Activated T-cell treated with anti-CD3 and anti-CD28 coated beads for 48 hours (primary cell): ENCODE results near the gene ZNF414.
"Not testable (repeated sequence)": the region's sequence is repeated elsewhere in the genome, so short reads cannot be mapped to it uniquely, and the experiment has no call there.

ENCODE experiments used
- DNase-seq: peaks from one replicate; pipeline ENCODE4 v3.0.0-alpha.2; 2020; ENCODE audit warnings: low read depth

ZNF414 gene, protein sequence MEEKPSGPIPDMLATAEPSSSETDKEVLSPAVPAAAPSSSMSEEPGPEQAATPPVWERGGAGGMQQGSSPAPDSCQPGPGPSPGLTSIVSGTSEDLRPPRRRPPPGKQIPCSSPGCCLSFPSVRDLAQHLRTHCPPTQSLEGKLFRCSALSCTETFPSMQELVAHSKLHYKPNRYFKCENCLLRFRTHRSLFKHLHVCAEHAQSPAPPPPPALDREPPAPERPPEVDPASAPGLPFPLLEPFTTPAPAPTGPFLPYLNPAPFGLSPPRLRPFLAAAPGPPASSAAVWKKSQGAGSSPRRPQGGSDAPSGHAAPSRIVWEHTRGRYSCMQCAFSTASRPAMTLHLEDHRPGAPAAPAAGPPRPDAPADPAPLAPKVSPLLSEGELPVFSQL

DNA sequence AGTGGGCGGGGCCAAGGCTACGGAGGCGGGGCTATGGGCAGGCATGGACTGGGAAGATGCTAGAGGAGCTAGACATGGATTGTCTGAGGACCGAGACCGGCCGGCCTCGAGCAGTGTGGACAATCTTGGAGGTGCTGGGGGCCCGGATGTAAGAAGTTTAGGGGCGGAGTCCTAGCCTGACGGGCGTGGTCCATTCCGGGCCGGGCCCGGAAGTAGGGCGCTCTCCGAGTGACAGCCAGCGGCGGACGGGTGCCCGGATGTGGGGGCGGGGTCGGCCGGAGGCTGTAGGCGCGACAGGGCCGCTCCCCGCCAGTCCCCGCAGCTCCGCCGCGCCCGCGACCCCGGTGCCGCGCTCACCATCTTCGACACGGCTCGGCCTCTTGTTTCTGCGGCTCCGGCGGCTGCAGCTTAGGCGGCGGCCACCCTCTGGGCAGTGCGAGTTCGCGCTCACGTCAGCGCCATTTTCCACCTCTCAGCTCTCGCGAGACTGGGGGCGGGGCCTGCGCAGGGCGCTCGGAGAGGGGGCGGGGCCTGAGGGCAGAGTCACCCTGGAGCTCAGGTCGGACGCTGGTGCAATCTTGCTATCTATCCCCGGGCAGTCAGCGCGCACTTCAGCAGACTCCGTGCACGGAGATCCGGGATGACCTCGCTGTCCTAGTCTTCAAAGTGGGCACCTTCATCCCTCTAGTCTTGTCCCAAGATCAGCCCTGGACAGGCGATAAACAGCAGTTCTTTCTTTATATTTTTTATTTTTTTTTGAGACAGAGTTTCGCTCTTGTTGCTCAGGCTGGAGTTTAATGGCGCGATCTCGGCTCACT is at the start of gene ZNF414:
TSS of gene ZNF414 (minus strand) at position 481 of the 818 bp plus-strand sequence. CDS start at position 360, 121 bp downstream.
- DNase-seq = peak; percentile 95

DNA sequence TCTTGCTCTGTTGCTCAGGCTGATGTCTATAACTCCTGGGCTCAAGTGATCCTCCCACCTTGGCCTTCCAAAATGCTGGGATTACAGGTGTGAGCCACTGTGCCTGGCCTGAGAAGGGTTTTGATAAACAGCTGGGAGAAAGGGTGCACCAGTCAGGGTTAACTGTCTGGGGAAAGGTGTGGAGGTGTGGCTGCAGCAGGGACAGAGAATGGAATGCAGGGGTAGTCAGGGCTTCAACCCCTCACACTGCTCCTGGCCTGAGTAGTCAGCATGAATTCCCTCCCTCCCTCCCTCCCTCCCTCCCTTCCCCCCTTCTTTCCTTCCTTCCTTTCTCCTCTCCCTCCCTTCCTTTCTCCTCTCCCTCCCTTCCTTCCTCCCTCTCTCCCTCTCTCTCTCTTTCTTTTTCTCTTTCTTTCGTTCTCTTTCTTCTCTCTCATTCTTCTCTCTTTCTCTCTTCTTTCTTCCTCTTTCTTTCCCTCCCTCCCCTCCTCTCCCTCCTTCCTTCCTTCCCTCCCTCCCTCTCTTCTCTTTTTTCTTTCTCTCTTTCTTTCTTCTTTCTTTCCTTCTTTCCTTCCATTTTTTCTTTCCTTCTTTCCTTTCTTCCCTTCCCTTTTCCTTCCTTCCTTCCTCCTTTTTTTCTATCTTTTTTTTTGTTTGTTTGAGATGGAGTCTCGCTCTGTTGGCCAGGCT is 47.3 kb upstream of the ZNF414 start:
- no peak for DNase-seq

DNA sequence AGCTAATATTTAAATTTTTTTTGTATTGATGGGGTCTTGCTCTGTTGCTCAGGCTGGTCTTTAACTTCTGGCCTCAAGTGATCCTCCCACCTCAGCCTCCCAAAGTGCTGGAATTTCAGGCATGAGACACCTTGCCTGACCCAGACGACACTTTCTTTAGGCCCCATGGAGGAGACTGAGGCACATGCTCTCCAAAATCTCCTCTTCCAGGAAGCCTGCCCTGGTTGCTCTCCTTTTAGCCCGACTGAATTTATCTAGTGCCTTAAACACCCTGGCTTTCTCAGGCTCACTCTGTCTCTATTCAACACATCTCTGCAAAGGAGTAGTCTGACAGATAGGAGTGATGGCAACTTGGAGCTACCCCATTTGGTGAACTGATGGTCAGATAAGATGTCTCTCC is 44.4 kb upstream of the ZNF414 start:
- DNase-seq = no peak

DNA sequence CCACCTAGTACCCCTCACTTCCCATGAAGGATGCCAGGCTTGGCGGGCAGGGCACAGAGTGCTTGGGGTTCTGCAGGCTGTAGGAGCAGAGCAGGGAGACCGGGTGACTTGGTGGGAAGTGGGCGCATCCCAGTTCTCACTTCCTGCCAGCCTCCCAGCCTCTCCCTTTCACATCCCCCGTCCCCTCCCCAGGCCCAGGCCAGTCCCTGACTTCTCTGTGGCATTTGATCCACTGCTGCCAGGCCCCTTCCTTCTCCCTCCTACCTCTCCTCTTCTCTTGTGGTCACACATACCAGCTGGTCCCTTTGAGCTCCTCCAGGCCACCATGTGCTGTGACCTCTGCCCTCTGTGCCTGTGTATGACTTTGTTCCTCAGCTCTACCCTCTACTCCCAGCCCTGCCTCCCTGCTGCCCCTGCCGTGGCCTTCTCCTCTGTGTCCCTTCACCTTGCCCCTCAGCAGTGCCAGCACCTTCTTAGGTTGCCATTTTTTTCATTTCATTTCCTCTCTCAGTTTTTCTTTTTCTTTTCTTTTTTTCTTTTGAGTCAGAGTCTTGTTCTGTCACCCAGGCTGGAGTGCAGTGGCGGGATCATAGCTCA is 43.8 kb upstream of the ZNF414 start:
- no peak for DNase-seq

DNA sequence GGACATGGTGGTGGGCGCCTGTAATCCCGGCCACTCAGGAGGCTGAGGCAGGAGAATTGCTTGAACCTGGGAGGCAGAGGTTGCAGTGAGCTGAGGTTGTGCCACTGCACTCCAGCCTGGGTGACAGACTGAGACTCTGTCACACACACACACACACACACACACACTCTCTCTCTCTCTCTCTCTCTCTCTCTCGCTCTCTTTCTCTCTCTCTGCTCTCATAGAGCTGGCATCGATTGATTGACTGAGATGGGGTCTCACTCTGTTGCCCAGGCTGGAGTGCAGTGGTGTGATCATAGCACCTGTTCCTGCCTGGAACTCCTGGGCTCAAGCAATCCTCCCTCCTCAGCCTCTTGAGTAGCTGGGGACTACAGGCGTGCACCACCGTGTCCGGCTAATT is 39.8 kb upstream of the ZNF414 start:
- DNase-seq = not testable (repeated sequence)

DNA sequence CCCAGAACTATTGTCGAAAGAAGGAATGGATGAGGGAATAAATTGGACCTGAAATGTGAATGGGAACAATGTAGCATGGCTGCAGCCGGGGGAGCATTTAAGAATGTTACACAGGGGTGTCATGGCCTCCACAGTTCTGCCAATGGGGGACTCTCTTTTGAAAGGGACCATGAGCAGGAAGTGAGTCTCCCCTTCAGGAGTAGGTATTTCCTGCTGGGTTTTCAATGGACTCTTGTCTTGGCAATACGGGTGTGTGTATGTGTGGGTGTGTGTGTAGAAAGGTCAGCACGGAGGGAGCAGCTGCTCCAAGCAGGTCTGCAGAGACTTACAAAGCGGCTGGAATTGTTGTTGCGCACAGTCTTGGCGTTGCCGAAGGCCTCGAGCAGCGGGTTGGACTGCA is 38.8 kb upstream of the ZNF414 start:
- DNase-seq = no peak

DNA sequence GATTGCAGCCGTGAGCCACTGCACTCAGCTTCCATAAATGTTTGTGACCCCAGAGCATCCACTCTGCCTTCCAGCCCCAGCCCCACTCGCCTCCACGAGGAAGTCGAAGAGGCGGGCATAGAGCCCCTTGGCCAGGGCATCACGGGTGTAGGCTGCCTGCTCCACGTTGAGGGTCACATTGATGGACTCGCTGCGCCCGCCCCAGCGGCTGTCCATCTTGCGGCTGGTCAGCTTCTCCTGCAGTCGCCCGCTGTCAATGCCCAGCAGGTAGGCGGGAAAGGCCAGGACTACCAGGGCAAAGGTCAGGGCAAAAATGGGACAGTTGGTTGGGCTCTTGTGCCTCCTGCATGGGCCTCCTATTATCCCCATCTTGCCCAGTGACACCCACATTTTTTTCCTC is 36.1 kb upstream of the ZNF414 start:
- no peak for DNase-seq

DNA sequence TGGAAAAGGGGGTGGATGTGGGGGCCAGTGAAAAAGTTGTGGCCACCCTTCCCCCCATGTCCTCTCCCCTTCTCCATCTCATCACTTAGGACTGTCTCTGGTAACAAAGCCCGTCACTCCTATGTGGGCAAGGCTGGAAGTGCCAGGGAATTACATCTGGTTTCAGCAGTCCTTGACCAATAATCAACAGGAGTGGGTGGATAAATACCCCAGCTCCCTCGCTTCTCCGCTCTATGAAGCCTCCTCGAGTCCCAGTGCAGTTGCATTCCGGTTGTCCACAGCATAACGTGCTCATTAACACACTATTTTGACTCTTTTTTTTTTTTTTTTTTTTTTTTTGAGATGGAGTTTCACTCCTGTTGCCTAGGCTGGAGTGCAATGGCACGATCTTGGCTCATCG is 31.8 kb upstream of the ZNF414 start:
- DNase-seq = no peak

DNA sequence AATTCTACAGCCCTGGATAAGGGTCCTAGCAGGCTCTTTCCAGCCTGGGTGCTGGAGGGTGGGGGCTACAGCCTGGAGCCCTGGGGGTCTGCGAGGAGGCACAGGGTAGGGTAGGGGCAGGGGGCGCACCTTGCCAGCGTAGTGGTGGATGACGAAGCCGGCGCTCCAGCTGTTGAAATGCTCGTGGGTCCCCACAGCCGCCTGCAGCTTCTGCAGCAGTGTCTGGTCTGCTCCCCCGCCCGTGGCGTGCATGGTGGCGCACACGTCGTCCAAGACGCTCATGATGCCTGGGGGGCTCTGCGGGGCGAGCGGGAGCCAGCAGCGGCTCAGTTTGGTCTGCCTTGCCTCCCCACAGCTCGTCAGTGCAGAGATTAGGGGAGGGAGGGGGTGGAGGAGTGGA is 30.2 kb upstream of the ZNF414 start:
- DNase-seq = no peak

DNA sequence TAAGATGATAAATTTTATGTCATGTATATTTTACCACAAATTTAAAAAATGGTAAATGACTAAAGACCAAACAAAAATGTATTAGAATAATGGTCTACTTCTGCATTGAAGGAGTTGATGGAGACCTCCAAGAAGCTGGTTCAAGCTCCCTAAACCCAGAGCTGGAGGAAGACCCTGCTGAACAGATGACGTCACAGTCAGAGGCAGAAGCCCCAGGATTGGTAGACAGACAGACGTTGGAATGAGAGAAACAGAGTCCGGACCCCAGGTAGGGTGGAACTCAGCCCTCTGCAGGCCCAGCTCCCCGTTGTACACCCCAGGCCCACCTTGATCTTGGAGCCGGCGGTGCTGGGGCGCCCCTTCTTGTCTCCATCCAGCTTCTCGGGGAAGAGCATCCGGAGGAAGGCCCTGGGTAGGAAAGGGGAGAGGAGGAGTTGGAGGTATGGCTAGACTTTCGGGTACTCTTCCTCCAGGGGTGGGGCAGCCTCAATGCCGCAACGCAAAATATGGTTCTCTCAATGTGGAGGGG is 25.7 kb upstream of the ZNF414 start:
- no peak for DNase-seq

DNA sequence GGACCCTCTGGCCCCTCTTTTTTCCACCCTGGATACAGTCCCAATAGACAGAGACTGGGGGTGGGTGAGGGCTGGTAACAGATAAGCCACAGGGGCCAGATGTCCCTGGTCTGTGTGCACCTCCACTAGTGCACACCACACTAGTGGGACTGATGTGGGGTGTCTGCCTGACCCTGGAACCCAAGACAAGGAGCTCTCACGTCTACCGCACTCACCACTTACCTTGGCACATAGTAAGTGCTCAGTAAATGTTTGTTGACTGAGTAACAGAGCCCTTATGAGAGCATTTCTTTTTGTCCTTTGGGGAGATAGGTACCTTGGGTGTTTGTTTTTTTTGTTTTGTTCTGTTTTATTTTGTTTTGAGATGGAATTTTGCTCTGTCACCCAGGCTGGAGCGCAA is 23.1 kb upstream of the ZNF414 start:
- no peak for DNase-seq

DNA sequence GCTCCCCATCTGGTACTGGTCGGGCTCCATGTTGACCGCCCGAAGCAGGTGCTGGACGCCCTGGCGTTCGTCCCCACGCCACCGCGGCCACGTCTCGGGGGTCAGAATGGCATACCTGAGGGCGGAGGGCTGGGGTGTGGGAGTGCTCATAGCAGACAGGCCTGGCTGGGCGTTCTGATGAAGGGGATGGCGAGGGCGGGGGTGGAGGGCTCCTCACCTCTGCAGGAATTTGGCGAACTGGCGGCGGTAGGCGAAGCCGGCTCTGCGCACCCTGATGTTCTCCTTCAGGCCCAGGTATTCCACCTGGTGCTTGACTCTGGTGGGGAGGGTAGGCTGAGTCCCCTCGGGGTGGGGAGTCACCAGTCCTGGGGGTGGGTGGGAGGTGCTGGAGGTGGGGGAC is 22.3 kb upstream of the ZNF414 start:
- no peak for DNase-seq

DNA sequence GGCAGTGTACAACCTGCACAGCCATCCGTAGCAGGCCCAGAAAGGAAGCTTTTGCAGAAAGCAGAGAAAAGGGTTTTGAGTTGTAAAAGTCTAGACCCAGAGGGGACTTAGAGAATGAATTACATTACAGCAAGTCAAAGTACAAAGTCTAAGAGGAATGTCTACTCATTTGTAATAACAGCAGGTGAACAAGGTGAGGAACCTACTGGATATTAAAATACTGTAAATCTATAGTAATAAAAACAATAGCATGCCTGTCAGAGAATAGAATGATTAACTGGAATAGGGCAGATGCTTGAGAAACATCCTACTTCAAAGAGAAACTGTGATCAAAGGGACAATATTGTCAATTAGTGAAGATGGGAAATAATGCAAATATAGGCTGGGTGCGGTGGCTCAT is 18.3 kb upstream of the ZNF414 start:
- DNase-seq = no peak

DNA sequence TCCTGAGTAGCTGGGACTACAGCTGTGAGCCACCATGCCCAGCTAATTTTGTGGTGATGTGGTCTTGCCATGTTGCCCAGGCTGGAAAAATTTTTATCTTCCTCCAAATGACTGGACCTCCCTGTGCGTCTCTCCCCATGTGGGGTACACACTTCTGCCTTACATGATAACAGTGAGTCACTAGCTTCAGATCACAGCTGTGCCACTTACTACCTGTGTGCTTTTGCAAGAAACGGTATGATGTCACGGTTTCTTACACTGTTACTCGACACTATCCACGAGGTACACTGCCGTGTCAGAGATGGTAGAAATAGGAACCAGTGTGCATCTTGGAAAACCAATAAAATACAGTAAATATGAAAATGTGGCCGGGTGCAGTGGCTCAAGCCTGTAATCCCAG is 17.5 kb upstream of the ZNF414 start:
- DNase-seq = no peak

DNA sequence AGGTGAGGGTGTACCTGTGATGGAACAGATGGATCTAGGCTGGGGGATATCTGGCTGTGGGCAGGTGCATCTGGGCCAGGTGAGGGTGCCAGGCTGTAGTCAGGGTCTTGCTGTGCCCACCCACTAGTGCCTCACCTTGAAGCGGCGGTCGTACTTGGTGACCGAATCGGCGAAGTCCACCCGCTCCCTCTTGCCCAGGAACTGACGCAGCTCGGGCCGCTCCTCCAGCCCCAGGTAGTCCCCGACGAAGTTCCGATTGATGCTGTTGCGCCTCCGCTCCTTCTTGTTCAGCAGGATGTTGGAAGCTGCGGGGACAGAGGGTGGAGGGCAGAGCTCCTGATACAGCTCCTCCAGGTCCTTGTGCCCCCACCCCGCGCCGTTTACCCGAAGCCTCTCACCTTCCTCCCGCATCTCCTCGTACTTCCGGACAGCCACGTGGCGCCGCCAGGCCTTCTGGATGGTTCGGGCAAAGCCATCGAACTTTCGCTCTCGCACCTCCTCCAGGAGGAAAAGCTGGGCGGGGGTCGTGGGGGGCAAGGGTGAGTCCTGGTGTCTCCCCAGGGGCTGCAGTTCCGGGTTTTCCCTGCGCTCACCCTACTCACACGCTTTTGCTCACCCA is 16.2 kb upstream of the ZNF414 start:
- DNase-seq = no peak

DNA sequence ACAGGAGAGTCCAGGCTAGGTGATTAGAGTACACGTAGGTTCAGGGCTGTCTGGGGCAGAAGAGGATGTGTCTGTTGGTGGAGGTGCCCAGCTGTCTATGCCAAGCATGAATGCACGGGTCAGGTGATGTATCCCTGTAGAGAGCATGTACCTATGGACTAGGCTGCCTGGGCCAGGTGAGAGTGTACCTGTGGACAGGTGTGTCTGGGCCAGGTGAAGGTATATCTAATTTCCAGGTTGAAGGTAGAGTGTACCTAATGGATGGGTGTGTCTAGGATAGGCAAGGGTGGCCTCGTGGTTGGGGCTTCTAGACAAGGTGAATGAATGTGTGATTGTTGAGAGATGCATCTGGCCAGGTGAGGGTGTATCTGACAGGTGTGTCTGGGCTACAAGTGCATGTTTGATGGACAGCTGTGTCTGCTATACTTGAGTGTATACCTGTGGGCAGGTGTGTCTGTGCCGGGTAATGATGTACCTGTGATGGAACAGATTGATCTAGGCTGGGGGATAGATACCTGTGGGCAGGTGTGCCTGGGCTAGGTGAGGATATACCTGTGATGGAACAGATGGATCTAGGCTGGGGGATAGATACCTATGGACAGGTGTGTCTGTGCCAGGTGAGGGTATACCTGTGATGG is 15.5 kb upstream of the ZNF414 start:
- no peak for DNase-seq

DNA sequence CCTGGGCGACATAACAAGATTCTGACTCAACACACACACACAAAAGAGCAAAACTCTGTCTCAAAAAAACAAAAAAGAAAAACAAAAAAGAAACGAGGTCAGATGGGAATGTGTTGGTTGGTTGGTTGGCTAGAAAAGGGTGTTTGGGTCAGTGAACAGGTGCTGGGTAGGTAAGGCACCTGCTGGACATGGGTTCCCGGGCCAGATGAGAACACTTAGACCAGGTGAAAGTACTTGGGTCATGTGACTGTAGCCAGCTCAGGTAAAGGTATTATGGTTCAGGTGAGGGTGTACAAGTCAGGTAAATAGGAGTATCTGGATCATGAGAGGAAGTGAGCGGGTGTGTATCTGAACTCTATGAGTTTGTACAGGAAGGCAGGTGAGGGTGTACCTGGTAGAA is 14.5 kb upstream of the ZNF414 start:
- no peak for DNase-seq

DNA sequence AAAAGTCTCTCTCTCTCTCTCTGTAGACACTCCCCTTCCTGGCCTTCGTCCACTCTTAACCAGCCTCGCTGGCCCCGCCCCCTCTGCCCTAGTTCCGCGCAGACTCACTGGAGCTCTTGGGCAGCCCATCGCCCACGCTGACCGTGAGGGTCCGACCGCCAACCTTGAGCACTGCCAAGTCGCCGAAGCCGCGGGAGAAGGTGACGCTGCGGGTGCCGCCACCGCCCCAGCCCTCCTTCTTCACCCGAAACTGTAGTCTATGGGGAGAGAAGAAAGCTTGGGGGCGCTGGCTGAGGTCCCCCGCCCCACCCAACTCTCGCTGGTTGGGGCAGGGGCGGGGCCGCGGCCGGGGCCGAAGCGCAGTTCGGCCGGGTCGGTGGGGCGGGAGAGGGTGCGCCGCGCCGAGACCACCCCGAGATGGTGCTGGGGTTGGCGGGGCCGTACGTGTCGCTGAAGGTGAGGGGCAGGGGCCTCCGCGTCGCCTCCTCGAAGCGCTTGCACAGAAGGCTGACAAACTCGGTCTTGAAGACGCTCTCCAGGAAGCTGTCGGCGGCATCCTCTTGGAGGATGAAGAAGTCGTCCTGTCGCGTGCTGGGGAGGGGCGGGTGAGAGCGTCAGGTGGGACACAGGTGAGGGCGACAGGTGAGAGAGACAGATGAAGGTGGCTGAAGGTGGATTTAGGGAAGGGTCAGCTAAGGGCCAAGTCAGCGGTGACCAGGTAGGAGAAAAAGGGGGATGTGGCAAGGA is 12.6 kb upstream of the ZNF414 start:
- no peak for DNase-seq

DNA sequence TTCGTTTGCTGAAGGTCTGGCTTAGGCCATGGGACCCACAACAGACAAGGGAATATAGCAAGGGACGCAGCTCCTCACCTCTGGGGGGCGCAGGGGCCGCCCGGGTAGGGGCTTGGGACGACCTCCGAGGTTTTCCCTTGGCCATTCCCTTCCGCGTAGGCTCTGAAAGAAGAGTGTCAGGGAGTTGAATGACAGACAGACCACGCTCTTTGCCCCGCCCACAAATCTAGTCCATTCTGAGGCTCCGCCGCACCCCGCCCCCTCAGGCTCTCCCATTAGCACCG is 11.4 kb upstream of the ZNF414 start:
- no peak for DNase-seq

DNA sequence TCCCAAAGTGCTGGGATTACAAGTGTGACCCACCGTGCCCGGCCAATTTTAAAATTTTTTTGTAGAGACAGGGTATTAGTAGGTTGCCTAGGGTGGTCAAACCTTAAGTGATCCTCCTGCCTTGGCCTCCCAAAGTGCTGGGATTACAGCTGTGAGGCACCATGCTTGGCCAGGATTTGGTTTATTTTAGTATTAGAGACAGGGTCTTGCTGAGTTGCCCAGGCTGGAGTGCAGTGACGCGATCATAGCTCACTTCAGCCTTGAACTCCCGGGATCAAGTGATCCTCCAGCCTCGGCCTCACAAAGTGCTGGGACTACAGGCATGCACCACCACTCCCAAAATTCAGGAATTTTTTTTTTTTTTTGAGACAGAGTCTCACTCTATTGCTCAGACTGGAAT is 5.4 kb upstream of the ZNF414 start:
- DNase-seq = no peak

DNA sequence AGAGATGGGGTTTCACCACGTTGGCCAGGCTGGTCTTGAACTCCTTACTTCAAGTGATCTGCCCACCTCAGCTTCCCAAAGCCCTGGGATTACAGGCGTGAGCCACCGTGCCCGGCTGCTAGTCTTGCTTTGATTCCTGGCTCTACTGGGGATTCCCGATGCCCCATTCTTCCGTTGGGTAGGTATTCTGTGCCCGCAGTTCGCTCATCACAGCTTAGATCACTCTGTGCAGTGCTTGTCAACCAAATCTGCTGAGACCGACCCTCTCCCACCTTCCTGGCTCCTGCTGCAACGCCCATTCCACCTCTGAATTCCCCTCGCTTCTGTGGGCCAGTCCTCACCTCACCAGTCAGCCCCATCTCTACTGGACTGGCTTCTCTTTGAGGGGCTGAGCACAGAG is 4.6 kb upstream of the ZNF414 start:
- DNase-seq = no peak
